Measurements from ENCODE around the gene HDAC4.
A peak's percentile ranks its signal among the peaks of the same experiment; 100 is the strongest.

Gene HDAC4

GRCh38 chr2:239321596-239322415 is 79.0 kb downstream of the HDAC4 start:
- no peak for DNase-seq (ENCODE audit: low read depth)
- H3K4me3 ChIP-seq (ENCODE audit: control insufficient read depth, low read depth, low read length), result no peak overlapping the region
- no peak for TF ChIP-seq CTCF (conservative IDR thresholded peaks at IDR 0.05; ENCODE audit: control insufficient read depth, insufficient read depth, low read depth, low read length)

DNA sequence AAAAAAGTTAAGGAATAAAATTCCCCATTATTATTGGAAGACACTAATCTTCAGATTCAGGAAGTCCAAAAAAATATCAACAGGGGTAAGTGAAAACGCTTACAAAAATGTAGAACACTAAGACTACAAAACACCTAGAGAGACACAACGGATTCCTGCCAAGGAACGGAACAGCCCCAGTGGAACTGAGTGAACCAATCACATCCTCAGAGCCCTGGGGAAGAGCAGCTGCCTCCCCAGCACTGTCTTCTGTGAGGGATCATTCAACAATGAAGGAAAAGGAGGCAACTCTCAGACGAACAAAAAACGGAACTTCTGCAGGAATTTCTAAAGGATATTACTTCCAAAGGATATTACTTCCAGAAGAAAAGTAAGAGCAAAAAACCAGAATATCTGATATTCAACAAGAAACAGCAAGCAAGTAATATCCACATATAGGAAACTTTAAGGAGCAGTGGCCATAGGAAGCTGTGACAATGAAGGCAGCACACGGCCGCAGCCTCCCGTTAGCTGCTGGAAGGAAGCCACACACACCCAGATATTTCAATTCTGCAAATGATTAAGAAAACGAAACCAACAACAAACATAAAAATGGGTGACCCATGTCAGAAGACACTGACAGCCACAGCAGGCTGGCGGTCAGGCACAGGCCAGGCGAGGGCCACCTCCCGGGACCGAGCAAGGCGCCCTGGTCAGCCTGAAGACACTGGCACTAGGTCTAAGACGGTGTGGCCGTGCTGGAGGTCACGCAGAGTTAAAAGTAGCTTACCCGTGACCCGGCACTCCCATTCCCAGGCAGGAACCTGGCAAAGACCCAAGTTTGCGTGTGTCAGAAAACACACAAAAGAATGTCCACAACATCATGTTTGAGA is 81.8 kb downstream of the HDAC4 start:
- no peak for TF ChIP-seq CTCF (conservative IDR thresholded peaks at IDR 0.05; ENCODE audit: control insufficient read depth, insufficient read depth, low read depth, low read length)
- peak; percentile 50 for DNase-seq (ENCODE audit: low read depth)
- peak overlapping the region; percentile 13 for H3K4me3 ChIP-seq (ENCODE audit: control insufficient read depth, low read depth, low read length)

DNA sequence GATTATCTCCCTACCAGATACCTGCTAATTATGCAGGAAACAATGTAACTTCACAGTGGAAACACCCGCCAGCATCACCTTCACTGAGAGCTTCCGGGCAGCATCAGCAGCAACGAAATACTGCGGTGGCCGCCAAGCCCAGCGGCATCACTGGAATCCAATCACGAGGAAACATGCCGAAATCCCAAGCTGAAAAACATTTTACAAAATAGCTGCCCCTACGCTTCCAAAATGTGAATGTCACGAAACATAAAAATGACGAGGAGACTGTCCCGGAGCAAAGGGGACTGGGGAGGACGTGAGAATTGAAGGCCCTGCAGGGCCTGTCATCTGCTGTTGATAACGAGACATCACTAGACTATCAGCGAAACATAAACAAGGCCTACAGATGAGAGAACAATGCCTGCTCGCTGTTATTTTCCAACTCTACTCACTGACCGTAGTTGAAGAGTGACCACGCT is 82.6 kb downstream of the HDAC4 start:
- H3K4me3 ChIP-seq (ENCODE audit: control insufficient read depth, low read depth, low read length), result no peak overlapping the region
- no peak for DNase-seq (ENCODE audit: low read depth)
- TF ChIP-seq CTCF (conservative IDR thresholded peaks at IDR 0.05; ENCODE audit: control insufficient read depth, insufficient read depth, low read depth, low read length), result no peak

DNA sequence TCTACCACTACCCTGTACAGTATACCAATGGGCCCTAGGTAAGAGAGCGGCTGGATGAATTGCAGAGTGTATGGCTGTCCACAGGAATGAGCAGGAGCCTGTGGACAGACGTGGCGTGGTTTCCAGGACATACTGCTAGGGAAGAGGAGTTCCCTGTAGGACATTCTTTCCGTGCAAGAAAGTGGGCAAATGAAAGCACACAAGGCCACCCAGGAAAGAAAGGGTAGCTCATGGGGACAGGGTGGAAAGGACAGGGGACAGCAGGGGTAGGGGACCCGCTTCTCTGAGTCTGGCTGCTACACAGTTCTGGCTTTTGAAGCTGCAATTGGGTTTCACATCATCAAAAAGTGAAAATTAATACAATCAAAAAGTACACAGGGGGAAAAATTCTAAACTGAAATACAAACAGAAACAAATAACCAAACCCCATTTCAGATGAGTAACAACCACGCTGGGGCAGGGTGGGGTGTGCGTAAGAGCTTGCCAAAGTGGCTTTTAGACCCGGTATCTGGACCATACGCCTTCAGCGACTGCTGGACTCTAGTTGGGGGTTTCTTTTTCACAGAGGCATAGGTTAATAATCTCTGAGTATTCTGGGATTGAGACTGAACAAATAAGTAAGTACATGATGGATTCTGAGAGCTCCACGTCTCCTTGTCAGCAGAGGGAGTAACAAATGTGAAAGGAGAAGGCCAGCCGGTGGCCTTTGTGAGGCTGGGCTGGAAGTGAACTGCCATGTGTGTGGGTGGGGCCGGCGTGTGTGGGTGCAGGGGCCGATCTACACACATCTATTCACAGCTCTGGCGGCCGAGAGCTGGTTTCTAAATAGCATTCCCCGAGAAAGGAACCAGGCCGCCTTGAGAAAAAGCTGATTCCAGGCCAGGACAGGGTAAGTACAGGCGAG is 84.0 kb downstream of the HDAC4 start:
- DNase-seq (ENCODE audit: low read depth), result peak; percentile 71
- no peak for TF ChIP-seq CTCF (conservative IDR thresholded peaks at IDR 0.05; ENCODE audit: control insufficient read depth, insufficient read depth, low read depth, low read length)
- no peak overlapping the region for H3K4me3 ChIP-seq (ENCODE audit: control insufficient read depth, low read depth, low read length)

GRCh38 chr2:239315308-239315707 is 85.5 kb downstream of the HDAC4 start:
- H3K4me3 ChIP-seq (ENCODE audit: control insufficient read depth, low read depth, low read length), result no peak overlapping the region
- DNase-seq (ENCODE audit: low read depth), result no peak
- TF ChIP-seq CTCF (conservative IDR thresholded peaks at IDR 0.05; ENCODE audit: control insufficient read depth, insufficient read depth, low read depth, low read length), result no peak

- no peak for TF ChIP-seq CTCF (conservative IDR thresholded peaks at IDR 0.05; ENCODE audit: control insufficient read depth, insufficient read depth, low read depth, low read length)
- H3K4me3 ChIP-seq (ENCODE audit: control insufficient read depth, low read depth, low read length), result no peak overlapping the region
- DNase-seq (ENCODE audit: low read depth), result no peak
These were observed 87.0 kb downstream of the HDAC4 start for GRCh38 chr2:239313776-239314175.

Measured in fibroblast of mammary gland (primary cell).